Ishikawa (cell line): ENCODE results near the gene CLECL1.

ENCODE experiments used
- CEBPB ChIP-seq: IDR thresholded peaks from 2 replicates; pipeline ENCODE4 v1.6.1; 2012
- CREB1 ChIP-seq: IDR thresholded peaks from 2 replicates; pipeline ENCODE4 v1.6.1; 2012; ENCODE audit warnings: low read depth
- EGR1 ChIP-seq: IDR thresholded peaks from 2 replicates; pipeline ENCODE4 v1.6.1; 2012
- EP300 ChIP-seq: IDR thresholded peaks from 2 replicates; pipeline ENCODE4 v1.6.1; 2012; ENCODE audit warnings: borderline replicate concordance
- FOXM1 ChIP-seq: IDR thresholded peaks from 2 replicates; pipeline ENCODE4 v1.6.1; 2012; ENCODE audit warnings: low read depth, borderline replicate concordance
- MAX ChIP-seq: IDR thresholded peaks from 2 replicates; pipeline ENCODE4 v1.6.1; 2012
- NFIC ChIP-seq: IDR thresholded peaks from 2 replicates; pipeline ENCODE4 v1.6.1; 2012
- RAD21 ChIP-seq: IDR thresholded peaks from 2 replicates; pipeline ENCODE4 v1.6.1; 2012; ENCODE audit warnings: low read depth
- REST ChIP-seq: IDR thresholded peaks from 2 replicates; pipeline ENCODE4 v1.6.1; 2012; ENCODE audit warnings: low read depth, mild to moderate bottlenecking
- TAF1 ChIP-seq: IDR thresholded peaks from 2 replicates; pipeline ENCODE4 v1.6.1; 2012; ENCODE audit warnings: low read depth, mild to moderate bottlenecking
- TCF12 ChIP-seq: IDR thresholded peaks from 2 replicates; pipeline ENCODE4 v1.6.1; 2012; ENCODE audit warnings: low read depth
- TEAD4 ChIP-seq: IDR thresholded peaks from 2 replicates; pipeline ENCODE4 v1.6.1; 2012
- USF1 ChIP-seq: IDR thresholded peaks from 2 replicates; pipeline ENCODE4 v1.6.1; 2012
- YY1 ChIP-seq: IDR thresholded peaks from 2 replicates; pipeline ENCODE4 v1.6.1; 2012; ENCODE audit warnings: low read depth
- ZBTB7A ChIP-seq: IDR thresholded peaks from 2 replicates; pipeline ENCODE4 v1.6.1; 2012; ENCODE audit warnings: low read depth

Gene CLECL1

GRCh38 chr12:9725213-9725870, 7.6 kb downstream of the CLECL1 start:
- no peak for TF ChIP-seq EGR1
- no peak for TF ChIP-seq USF1
- TF ChIP-seq CEBPB, result no peak

GRCh38 chr12:9724023-9724422, 8.9 kb downstream of the CLECL1 start:
- TF ChIP-seq EGR1 (no peak), REST (no peak), CEBPB (no peak), USF1 (no peak), FOXM1 (no peak), TCF12 (no peak), ZBTB7A (no peak), TEAD4 (no peak), CREB1 (no peak), RAD21 (no peak), TAF1 (no peak), MAX (no peak), EP300 (no peak), NFIC (no peak), YY1 (no peak)

- TF ChIP-seq CEBPB, result peak; percentile 98
- no peak for TF ChIP-seq CREB1
- TF ChIP-seq REST, result no peak
Measured at GRCh38 chr12:9721394-9722092, 11.4 kb downstream of the CLECL1 start.

- TF ChIP-seq NFIC (no peak), CREB1 (no peak)
Measured at GRCh38 chr12:9719790-9720189, 13.1 kb downstream of the CLECL1 start.

- no peak for TF ChIP-seq MAX
- TF ChIP-seq FOXM1, result no peak
- no peak for TF ChIP-seq TAF1
- TF ChIP-seq NFIC, result no peak
- no peak for TF ChIP-seq YY1
- no peak for TF ChIP-seq EP300
- TF ChIP-seq ZBTB7A, result no peak
- TF ChIP-seq RAD21, result no peak
- no peak for TF ChIP-seq CEBPB
- no peak for TF ChIP-seq TCF12
- no peak for TF ChIP-seq REST
- TF ChIP-seq TEAD4, result no peak
- no peak for TF ChIP-seq CREB1
- TF ChIP-seq USF1, result no peak
- no peak for TF ChIP-seq EGR1
Measured at GRCh38 chr12:9718968-9719367, 13.9 kb downstream of the CLECL1 start.
